ENCODE data around the gene CARS2. TPM values are rescaled to one million over a fixed set of nuclear protein-coding genes. Genes with fewer than 3 reads are reported as not detected.
A peak's percentile ranks its signal among the peaks of the same experiment; 100 is the strongest.

CARS2 gene
- total RNA-seq, 4 donors from 2014 or later: 22.5 to 34.8 (median 28.0) TPM

DNA sequence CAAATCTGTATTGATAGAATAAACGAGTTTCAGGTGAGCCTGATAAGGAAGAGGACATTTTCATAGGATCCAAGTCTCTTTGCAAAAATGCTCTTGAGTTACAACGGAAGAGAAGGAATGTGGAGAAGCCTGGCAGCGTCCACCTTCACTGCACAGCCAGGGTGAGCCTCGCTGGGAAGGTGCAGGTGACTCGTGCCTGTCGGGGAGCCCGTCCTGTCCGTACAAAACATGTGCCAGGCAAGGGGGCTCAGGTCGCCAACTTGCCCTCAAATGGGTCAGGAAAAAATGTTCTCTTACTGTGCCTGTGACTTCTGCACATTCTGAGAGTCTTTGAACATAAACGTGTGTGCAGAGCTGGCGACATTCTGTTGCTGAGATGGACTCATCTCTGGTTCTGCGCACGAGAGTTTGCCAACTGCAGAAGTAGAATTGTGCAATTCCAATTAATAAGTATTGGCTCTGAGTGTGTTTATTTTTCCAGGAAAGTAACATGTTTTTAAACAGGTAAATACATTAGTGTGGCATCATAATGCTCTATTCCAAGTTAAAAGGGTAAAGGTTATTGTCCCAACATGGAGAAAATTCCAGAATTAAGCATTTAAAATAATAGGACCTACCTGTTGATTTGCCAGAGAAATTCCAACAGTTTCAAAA is 62.0 kb downstream of the CARS2 start:
- in situ Hi-C loops (cut with MboI; ENCODE audit: low sequenced_read_pairs in 4 of 4): no loop called here
- Histone ChIP-seq H3K36me3 (peaks cover 3 to 19% of the 10 kb centered on the region in 2 donors), H3K27me3 (no peaks in the 10 kb centered on the region), H3K9me3 (no peaks in the 10 kb centered on the region), H3K4me3 (no peak overlapping the region), H3K27ac (peak overlapping the region in 1 of 4 donors; percentile 39), H3K4me1 (peaks cover 13% of the 10 kb centered on the region in 2 donors)
- TF ChIP-seq POLR2A (IDR thresholded peaks at IDR 0.05): no peak
- TF ChIP-seq, protein P1, sequence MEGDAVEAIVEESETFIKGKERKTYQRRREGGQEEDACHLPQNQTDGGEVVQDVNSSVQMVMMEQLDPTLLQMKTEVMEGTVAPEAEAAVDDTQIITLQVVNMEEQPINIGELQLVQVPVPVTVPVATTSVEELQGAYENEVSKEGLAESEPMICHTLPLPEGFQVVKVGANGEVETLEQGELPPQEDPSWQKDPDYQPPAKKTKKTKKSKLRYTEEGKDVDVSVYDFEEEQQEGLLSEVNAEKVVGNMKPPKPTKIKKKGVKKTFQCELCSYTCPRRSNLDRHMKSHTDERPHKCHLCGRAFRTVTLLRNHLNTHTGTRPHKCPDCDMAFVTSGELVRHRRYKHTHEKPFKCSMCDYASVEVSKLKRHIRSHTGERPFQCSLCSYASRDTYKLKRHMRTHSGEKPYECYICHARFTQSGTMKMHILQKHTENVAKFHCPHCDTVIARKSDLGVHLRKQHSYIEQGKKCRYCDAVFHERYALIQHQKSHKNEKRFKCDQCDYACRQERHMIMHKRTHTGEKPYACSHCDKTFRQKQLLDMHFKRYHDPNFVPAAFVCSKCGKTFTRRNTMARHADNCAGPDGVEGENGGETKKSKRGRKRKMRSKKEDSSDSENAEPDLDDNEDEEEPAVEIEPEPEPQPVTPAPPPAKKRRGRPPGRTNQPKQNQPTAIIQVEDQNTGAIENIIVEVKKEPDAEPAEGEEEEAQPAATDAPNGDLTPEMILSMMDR (IDR thresholded peaks at IDR 0.05 in 4 of 5, conservative IDR thresholded peaks at IDR 0.05 in 1 of 5): no peak
- DNase-seq (no peak), ATAC-seq (no peak)
- intact Hi-C loops (cut with DNase I; ENCODE audit: low total_unique reads): no loop called here

DNA sequence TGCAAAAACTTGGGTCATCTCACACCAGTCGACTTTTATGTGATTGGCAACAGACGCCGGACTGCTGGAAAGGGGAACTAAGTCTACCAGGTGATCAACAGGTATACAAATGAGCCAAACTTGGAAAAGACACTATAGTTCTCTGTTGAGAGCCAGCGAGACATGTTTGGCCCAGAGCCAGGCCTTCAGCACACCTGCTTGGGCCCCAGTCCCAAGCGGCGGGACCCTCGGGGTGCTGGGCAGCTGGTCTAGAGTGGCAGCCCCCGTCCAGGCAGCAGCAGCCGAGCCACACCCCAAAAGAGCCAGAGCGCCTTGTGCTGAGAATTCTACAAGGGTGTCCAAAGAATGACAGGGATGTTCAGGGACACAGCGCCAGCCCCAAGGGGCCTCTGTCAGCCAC is 62.6 kb downstream of the CARS2 start:
- in situ Hi-C loops (cut with MboI; ENCODE audit: low sequenced_read_pairs in 4 of 4): no loop called here

DNA sequence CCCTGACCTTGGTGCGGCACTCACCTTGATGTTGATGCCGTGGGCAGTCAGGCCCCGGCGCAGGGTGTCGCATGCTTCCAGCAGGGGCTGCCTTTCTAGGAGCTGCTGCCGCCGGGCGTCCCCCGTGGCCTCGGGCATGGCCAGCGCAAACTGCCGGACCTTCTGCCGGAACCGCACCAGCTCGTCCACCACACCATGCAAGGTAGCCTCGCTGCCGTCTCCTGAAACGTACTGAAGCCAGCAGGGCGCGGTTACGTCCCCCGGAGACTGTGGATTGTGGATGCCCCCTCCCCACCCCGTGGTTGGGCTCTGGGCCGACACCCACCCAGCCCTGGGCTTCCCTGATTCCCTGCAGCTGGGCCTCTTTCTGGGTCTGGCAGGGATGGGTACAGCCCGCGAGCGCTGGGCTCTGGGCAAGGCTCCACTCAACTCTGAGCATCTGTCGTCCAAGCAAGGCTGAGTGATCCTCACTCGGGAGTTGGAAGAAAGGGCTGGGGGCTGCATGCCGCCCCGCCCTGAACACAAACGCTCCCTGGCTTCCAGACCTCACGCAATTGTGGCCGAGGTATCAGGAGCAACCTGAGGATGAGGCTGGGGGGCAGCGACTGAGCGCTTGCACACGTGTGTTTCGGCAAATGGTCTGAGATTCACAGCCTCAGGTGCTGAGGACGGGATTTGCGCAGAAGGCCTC is 63.5 kb downstream of the CARS2 start:
- no peak overlapping the region for H3K4me3 ChIP-seq
- H3K9me3 ChIP-seq: no peaks in the 10 kb centered on the region
- H3K27me3 ChIP-seq: no peaks in the 10 kb centered on the region
- intact Hi-C loops (cut with DNase I; ENCODE audit: low total_unique reads) (no loop called here), in situ Hi-C loops (cut with MboI; ENCODE audit: low sequenced_read_pairs in 4 of 4) (no loop called here)
- DNase-seq (no peak), ATAC-seq (no peak)
- peaks cover 13% of the 10 kb centered on the region in 2 donors for H3K4me1 ChIP-seq
- no peak overlapping the region for H3K27ac ChIP-seq
- no peak for TF ChIP-seq POLR2A (IDR thresholded peaks at IDR 0.05)
- TF ChIP-seq, protein P1 (IDR thresholded peaks at IDR 0.05 in 4 of 5, conservative IDR thresholded peaks at IDR 0.05 in 1 of 5): no peak
- peaks cover 3 to 33% of the 10 kb centered on the region in 2 donors for H3K36me3 ChIP-seq

More for the DNA sequence above, 62.6 kb downstream of the CARS2 start:
- H3K36me3 ChIP-seq: peaks cover 3 to 25% of the 10 kb centered on the region in 2 donors
- DNase-seq: no peak
- ATAC-seq: no peak
- no peak overlapping the region for H3K4me3 ChIP-seq
- H3K27ac ChIP-seq: peak overlapping the region in 1 of 4 donors; percentile 14
- intact Hi-C loops (cut with DNase I; ENCODE audit: low total_unique reads): no loop called here
- H3K4me1 ChIP-seq: peaks cover 13% of the 10 kb centered on the region in 2 donors
- H3K9me3 ChIP-seq: no peaks in the 10 kb centered on the region
- H3K27me3 ChIP-seq: no peaks in the 10 kb centered on the region
- no peak for TF ChIP-seq POLR2A (IDR thresholded peaks at IDR 0.05)
- TF ChIP-seq, protein P1 (IDR thresholded peaks at IDR 0.05 in 4 of 5, conservative IDR thresholded peaks at IDR 0.05 in 1 of 5): no peak

DNA sequence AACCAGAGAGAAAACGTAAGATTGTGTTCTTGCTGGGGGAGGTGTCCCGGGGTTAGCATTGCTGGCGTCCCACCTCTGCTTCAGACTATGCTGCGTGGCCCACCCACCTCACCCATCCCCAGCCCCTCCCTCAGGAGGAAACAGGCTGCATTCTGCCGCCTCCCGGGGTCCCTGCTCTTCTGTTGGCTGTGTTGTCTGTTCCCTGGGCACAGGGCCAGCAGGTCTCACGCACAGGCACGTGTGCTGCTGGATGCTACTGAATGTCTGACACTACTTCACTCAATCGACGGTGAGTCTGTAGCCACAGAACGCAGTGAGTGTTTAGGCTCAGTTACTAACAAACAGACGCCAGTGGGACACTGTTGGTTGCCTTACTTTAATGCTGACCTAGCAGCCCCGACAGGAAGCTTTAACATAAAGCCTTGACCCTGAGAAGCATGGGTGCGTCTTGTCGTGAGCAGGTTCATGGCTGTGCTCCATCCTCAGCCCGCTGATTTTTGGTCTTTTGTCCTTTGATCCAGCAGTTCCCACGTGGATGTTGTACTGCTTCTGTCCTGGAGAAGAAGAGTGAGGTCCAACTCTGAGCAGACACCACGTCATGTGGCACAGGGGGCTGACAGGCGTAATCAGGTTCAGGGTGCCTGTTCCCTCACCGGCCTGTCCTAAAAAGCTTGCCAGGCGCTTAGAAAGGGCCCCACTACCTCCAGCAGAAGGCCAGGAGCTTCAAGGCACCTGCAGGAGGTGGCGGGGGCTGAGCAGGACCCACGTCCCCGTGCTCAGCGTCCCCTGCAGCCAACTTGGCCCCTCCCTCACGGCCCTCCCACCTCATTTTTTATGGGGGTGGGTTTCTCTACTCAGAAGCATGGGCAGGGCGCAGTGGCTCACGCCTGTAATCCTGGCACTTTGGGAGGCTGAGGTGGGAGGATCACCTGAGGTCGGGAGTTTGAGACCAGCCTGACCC is 64.6 kb downstream of the CARS2 start:
- no peaks in the 10 kb centered on the region for H3K27me3 ChIP-seq
- ATAC-seq (peak in 1 of 2 donors; percentile 59), DNase-seq (peak in 1 of 2 donors; percentile 46)
- peaks cover 3 to 44% of the 10 kb centered on the region in 2 donors for H3K36me3 ChIP-seq
- peak overlapping the region; percentile 42 to 54 (median 48) for H3K27ac ChIP-seq
- H3K9me3 ChIP-seq: no peaks in the 10 kb centered on the region
- in situ Hi-C loops (cut with MboI; ENCODE audit: low sequenced_read_pairs in 4 of 4) (no loop called here), intact Hi-C loops (cut with DNase I; ENCODE audit: low total_unique reads) (no loop called here)
- TF ChIP-seq, protein P1 (IDR thresholded peaks at IDR 0.05 in 4 of 5, conservative IDR thresholded peaks at IDR 0.05 in 1 of 5): no peak
- no peak for TF ChIP-seq POLR2A (IDR thresholded peaks at IDR 0.05)
- H3K4me1 ChIP-seq: peaks cover 13% of the 10 kb centered on the region in 2 donors
- H3K4me3 ChIP-seq: no peak overlapping the region
